HL-60 (cell line): ENCODE data around the gene KRT34.

Experiments used
- DNase-seq, 2 experiments: peaks; one replicate each; pipeline ENCODE4 v3.0.0-alpha.2; 2010 to 2020; ENCODE audit warnings: low read depth in 1 of 2, low spot score in 1 of 2
- H3K27ac ChIP-seq: fragments of 250-450 bp; sonication (Bioruptor Pico); replicated peaks from 2 replicates; pipeline ENCODE4 v1.5.1; 2020; ENCODE audit warnings: mild to moderate bottlenecking, moderate library complexity
- H3K27me3 ChIP-seq: fragments of 250-450 bp; sonication (Bioruptor Pico); 2 replicates; pipeline ENCODE4 v1.5.1; 2021; ENCODE audit warnings: mild to moderate bottlenecking, moderate library complexity; ENCODE audit not compliant: insufficient read depth, poor library complexity, severe bottlenecking
- H3K4me3 ChIP-seq: replicated peaks from 2 replicates; pipeline ENCODE4 v1.5.1; 2011; ENCODE audit warnings: mild to moderate bottlenecking, control low read depth, low read length; ENCODE audit not compliant: insufficient read depth
- GABPA ChIP-seq: IDR thresholded peaks from 2 replicates; pipeline ENCODE4 v1.6.1; 2012; ENCODE audit warnings: low read depth
- POLR2AphosphoS5 ChIP-seq: IDR thresholded peaks from 2 replicates; pipeline ENCODE4 v1.6.1; 2012; ENCODE audit warnings: low read depth
- SPI1 ChIP-seq: IDR thresholded peaks from 2 replicates; pipeline ENCODE4 v1.6.1; 2012; ENCODE audit warnings: low read depth, mild to moderate bottlenecking, borderline replicate concordance
- TF ChIP-seq, protein P1 (sequence below): IDR thresholded peaks from one replicate; pipeline ENCODE4 v1.5.1; 2011; ENCODE audit warnings: low read length, control low read depth, inconsistent platforms; ENCODE audit not compliant: insufficient read depth
- TF ChIP-seq, protein P2 (sequence below): IDR thresholded peaks from 2 replicates; pipeline ENCODE4 v1.6.1; 2012; ENCODE audit warnings: low read depth; ENCODE audit not compliant: insufficient replicate concordance

Gene KRT34

GRCh38 chr17:41366070-41366469, 16.0 kb downstream of the KRT34 start:
- H3K27ac ChIP-seq: no peak overlapping the region
- H3K27me3 ChIP-seq: no peaks in the 10 kb centered on the region
- no peak for DNase-seq
- TF ChIP-seq SPI1: no peak
- TF ChIP-seq, protein P1, sequence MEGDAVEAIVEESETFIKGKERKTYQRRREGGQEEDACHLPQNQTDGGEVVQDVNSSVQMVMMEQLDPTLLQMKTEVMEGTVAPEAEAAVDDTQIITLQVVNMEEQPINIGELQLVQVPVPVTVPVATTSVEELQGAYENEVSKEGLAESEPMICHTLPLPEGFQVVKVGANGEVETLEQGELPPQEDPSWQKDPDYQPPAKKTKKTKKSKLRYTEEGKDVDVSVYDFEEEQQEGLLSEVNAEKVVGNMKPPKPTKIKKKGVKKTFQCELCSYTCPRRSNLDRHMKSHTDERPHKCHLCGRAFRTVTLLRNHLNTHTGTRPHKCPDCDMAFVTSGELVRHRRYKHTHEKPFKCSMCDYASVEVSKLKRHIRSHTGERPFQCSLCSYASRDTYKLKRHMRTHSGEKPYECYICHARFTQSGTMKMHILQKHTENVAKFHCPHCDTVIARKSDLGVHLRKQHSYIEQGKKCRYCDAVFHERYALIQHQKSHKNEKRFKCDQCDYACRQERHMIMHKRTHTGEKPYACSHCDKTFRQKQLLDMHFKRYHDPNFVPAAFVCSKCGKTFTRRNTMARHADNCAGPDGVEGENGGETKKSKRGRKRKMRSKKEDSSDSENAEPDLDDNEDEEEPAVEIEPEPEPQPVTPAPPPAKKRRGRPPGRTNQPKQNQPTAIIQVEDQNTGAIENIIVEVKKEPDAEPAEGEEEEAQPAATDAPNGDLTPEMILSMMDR: no peak
- TF ChIP-seq, protein P2, sequence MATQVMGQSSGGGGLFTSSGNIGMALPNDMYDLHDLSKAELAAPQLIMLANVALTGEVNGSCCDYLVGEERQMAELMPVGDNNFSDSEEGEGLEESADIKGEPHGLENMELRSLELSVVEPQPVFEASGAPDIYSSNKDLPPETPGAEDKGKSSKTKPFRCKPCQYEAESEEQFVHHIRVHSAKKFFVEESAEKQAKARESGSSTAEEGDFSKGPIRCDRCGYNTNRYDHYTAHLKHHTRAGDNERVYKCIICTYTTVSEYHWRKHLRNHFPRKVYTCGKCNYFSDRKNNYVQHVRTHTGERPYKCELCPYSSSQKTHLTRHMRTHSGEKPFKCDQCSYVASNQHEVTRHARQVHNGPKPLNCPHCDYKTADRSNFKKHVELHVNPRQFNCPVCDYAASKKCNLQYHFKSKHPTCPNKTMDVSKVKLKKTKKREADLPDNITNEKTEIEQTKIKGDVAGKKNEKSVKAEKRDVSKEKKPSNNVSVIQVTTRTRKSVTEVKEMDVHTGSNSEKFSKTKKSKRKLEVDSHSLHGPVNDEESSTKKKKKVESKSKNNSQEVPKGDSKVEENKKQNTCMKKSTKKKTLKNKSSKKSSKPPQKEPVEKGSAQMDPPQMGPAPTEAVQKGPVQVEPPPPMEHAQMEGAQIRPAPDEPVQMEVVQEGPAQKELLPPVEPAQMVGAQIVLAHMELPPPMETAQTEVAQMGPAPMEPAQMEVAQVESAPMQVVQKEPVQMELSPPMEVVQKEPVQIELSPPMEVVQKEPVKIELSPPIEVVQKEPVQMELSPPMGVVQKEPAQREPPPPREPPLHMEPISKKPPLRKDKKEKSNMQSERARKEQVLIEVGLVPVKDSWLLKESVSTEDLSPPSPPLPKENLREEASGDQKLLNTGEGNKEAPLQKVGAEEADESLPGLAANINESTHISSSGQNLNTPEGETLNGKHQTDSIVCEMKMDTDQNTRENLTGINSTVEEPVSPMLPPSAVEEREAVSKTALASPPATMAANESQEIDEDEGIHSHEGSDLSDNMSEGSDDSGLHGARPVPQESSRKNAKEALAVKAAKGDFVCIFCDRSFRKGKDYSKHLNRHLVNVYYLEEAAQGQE: no peak
- no peak for TF ChIP-seq GABPA
- TF ChIP-seq POLR2AphosphoS5: no peak
- H3K4me3 ChIP-seq: no peak overlapping the region

DNA sequence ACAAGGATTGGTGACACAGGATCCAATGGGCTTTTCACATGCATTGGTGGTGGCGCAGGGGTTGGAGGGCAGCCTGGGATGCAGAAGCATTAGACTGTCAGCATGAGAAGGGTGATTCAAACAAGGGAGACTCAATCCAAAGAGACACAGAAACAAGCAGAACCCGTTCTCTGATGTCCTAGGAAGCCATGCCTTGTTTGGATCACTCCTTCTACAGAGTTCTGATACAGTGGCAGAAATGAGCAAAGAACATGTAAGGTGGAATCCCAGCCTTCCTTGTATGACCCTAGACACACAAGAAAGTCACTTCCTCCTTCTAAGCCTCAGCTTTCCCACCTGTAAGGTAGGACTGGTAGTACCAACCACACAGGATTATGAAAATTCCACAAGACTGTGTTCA, 18.2 kb downstream of the KRT34 start:
- Histone ChIP-seq H3K27ac (no peak overlapping the region), H3K27me3 (no peaks in the 10 kb centered on the region), H3K4me3 (no peak overlapping the region)
- TF ChIP-seq, protein P2: no peak
- TF ChIP-seq SPI1: no peak
- TF ChIP-seq, protein P1: no peak
- no peak for TF ChIP-seq POLR2AphosphoS5
- TF ChIP-seq GABPA: no peak
- DNase-seq: no peak

GRCh38 chr17:41360296-41360995, 21.7 kb downstream of the KRT34 start:
- TF ChIP-seq SPI1 (no peak), POLR2AphosphoS5 (no peak), GABPA (no peak)
- TF ChIP-seq, protein P2: no peak
- no peak overlapping the region for H3K27ac ChIP-seq
- no peak for DNase-seq

More at GRCh38 chr17:41360296-41360995, 21.7 kb downstream of the KRT34 start:
- Histone ChIP-seq H3K4me3 (no peak overlapping the region), H3K27me3 (no peaks in the 10 kb centered on the region)
